NCI-H1048 (cell line): ENCODE data around the gene REPS2.
"Not testable (repeated sequence)": the region's sequence is repeated elsewhere in the genome, so short reads cannot be mapped to it uniquely, and the experiment has no call there.

Source experiments
- DNase-seq: peaks from one replicate; lab custom pipeline; 2025; lab: John Stamatoyannopoulos, UW

Gene REPS2

GRCh38 chrX:16946361-16946964 is at the start of gene REPS2:
TSS of gene REPS2 (plus strand) at chrX:16946658. CDS start at chrX:16946862, 204 bp downstream.
- DNase-seq: peak; percentile 42

GRCh38 chrX:16897445-16897844 is 49.0 kb upstream of the REPS2 start:
- no peak for DNase-seq

- DNase-seq: no peak
Measured at GRCh38 chrX:16903274-16904022, 43.0 kb upstream of the REPS2 start.

GRCh38 chrX:16910376-16910775 is 36.1 kb upstream of the REPS2 start:
- DNase-seq: no peak

- no peak for DNase-seq
Measured at GRCh38 chrX:16914058-16914457, 32.4 kb upstream of the REPS2 start.

GRCh38 chrX:16916561-16916960 is 29.9 kb upstream of the REPS2 start:
- no peak for DNase-seq

- DNase-seq: no peak
Measured at GRCh38 chrX:16917120-16917519, 29.3 kb upstream of the REPS2 start.

- no peak for DNase-seq
Measured at GRCh38 chrX:16918979-16919378, 27.5 kb upstream of the REPS2 start.

- no peak for DNase-seq
Measured at GRCh38 chrX:16920075-16920474, 26.4 kb upstream of the REPS2 start.

- DNase-seq: no peak
Measured at GRCh38 chrX:16923157-16923556, 23.3 kb upstream of the REPS2 start.

- no peak for DNase-seq
Measured at GRCh38 chrX:16924631-16925480, 21.6 kb upstream of the REPS2 start.

GRCh38 chrX:16930392-16930791 is 16.1 kb upstream of the REPS2 start:
- no peak for DNase-seq

GRCh38 chrX:16931371-16931770 is 15.1 kb upstream of the REPS2 start:
- DNase-seq: no peak

- no peak for DNase-seq
Measured at GRCh38 chrX:16931855-16932575, 14.4 kb upstream of the REPS2 start.

GRCh38 chrX:16934185-16934584 is 12.3 kb upstream of the REPS2 start:
- no peak for DNase-seq

GRCh38 chrX:16946971-16947562 is 609 bp downstream of the REPS2 start:
- DNase-seq: no peak

GRCh38 chrX:16950423-16950822 is 4.0 kb downstream of the REPS2 start:
- no peak for DNase-seq

- DNase-seq: no peak
Measured at GRCh38 chrX:16953606-16954211, 7.3 kb downstream of the REPS2 start.

- no peak for DNase-seq
Measured at GRCh38 chrX:16957751-16958150, 11.3 kb downstream of the REPS2 start.

GRCh38 chrX:16958356-16958755 is 11.9 kb downstream of the REPS2 start:
- no peak for DNase-seq

- DNase-seq: not testable (repeated sequence)
Measured at GRCh38 chrX:16962661-16963060, 16.2 kb downstream of the REPS2 start.
